Gastroesophageal sphincter (tissue), 4 donors: ENCODE measurements around the gene C22orf15. TPM values are rescaled to one million over a fixed set of nuclear protein-coding genes. Genes with fewer than 3 reads are reported as not detected.
A peak's percentile ranks its signal among the peaks of the same experiment; 100 is the strongest.

ENCODE experiments used
- ATAC-seq: fragments of 150-250 bp; one replicate; pipeline ENCODE4 v1.9.1; 2016; ENCODE audit warnings: mild to moderate bottlenecking, moderate library complexity
- H3K27ac ChIP-seq, 4 donors: fragments of 200-600 bp; sonication (generic) in 3 of 4; 1 replicate in 3 of 4; 2 replicates in 1 of 4; pipeline ENCODE4 v1.5.1; 2016 to 2019
- H3K27me3 ChIP-seq: fragments of 200-600 bp; sonication (generic); one replicate; pipeline ENCODE4 v1.5.1; 2019
- H3K36me3 ChIP-seq, 2 donors: fragments of 200-600 bp; sonication (generic); one replicate each; pipeline ENCODE4 v1.5.1; 2019; ENCODE audit warnings: control low read depth in 1 of 2
- H3K4me1 ChIP-seq, 3 donors: fragments of 200-600 bp; sonication (generic); 1 replicate in 2 of 3; 2 replicates in 1 of 3; pipeline ENCODE4 v1.5.1; 2016 to 2019; ENCODE audit warnings: control low read depth in 2 of 3
- H3K4me3 ChIP-seq, 2 donors: fragments of 200-600 bp; sonication (generic); one replicate each; pipeline ENCODE4 v1.5.1; 2019; ENCODE audit warnings: mild to moderate bottlenecking in 1 of 2, moderate library complexity in 1 of 2
- H3K9me3 ChIP-seq, 3 donors: fragments of 200-600 bp; sonication (generic); one replicate each; pipeline ENCODE4 v1.5.1; 2017 to 2019; ENCODE audit warnings: control low read depth in 2 of 3
- CTCF ChIP-seq, 4 experiments: fragments of 200-600 bp in 2 of 4; fragments of 450-650 bp in 2 of 4; sonication (generic) in 1 of 4; IDR thresholded peaks; one replicate each; pipeline ENCODE4 v1.5.1; 2017 to 2019; ENCODE audit warnings: antibody characterized with exemption in 4 of 4, mild to moderate bottlenecking in 2 of 4, moderate library complexity in 2 of 4
- EP300 ChIP-seq: sonication (generic); formaldehyde crosslinking; IDR thresholded peaks from one replicate; pipeline ENCODE4 v1.6.1; 2017; ENCODE audit warnings: antibody characterized with exemption, mild to moderate bottlenecking
- POLR2A ChIP-seq, 2 donors: fragments of 450-650 bp; IDR thresholded peaks; one replicate each; pipeline ENCODE4 v1.6.1; 2017; ENCODE audit warnings: antibody characterized with exemption in 2 of 2, mild to moderate bottlenecking in 2 of 2, moderate library complexity in 1 of 2
- POLR2AphosphoS5 ChIP-seq: sonication (generic); formaldehyde crosslinking; IDR thresholded peaks from one replicate; pipeline ENCODE4 v1.6.1; 2017; ENCODE audit warnings: antibody characterized with exemption
- WGBS, 2 donors: methylation state at CpG; one replicate each; pipeline ENCODE4 v1.1.5; 2018; ENCODE audit warnings: low coverage in 1 of 2; 5-methylcytosine and 5-hydroxymethylcytosine counted together
- total RNA-seq, 4 donors: library from RNA; depleted of rRNA; stranded (reverse); fragments of >200 nt; gene quantifications; one replicate each; pipeline ENCODE4 v1.1.0, GENCODE V29; 2016

Gene C22orf15
- total RNA-seq, 4 donors from 2014 or later: 0.54 to 0.81 TPM; not detected in 2

GRCh38 chr22:23786261-23786710, 23.5 kb downstream of the C22orf15 start:
- 8 to 24% methylated on average over 4 to 5 of the region's 9 CpGs for WGBS, 2 donors
- H3K36me3 ChIP-seq: peaks cover 0 to 3% of the 10 kb centered on the region in 2 donors
- H3K4me1 ChIP-seq: peaks cover 0 to 54% (median 11%) of the 10 kb centered on the region in 3 donors
- H3K9me3 ChIP-seq: no peaks in the 10 kb centered on the region
- peak overlapping the region in 1 of 2 donors; percentile 97 for H3K4me3 ChIP-seq
- no peaks in the 10 kb centered on the region for H3K27me3 ChIP-seq
- ATAC-seq: no peak
- H3K27ac ChIP-seq: peak overlapping the region; percentile 81 to 100 (median 98)
- peak in 1 of 4 experiments; percentile 17 for TF ChIP-seq CTCF (IDR thresholded peaks at IDR 0.05)
- TF ChIP-seq POLR2AphosphoS5: no peak
- no peak for TF ChIP-seq POLR2A (IDR thresholded peaks at IDR 0.05)

- Histone ChIP-seq H3K27ac (peak within 1 kb of the TSS; percentile 81 to 100 (median 98)), H3K4me3 (peak within 1 kb of the TSS; percentile 54 to 97), H3K36me3 (peaks cover 0 to 7% of the 10 kb centered on the region in 2 donors), H3K9me3 (no peaks in the 10 kb centered on the region), H3K27me3 (no peaks in the 10 kb centered on the region), H3K4me1 (peaks cover 0 to 61% (median 11%) of the 10 kb centered on the region in 3 donors)
- TF ChIP-seq POLR2A (IDR thresholded peaks at IDR 0.05) (peak; percentile 83 to 87), POLR2AphosphoS5 (peak; percentile 44), EP300 (no peak), CTCF (IDR thresholded peaks at IDR 0.05) (peak in 1 of 4 experiments; percentile 2)
- WGBS, 2 donors: 0% methylated on average over 3 of the region's 97 CpGs; no CpG with 5 or more reads in 1 of the 2 donors
- peak; percentile 94 for ATAC-seq
Observed at GRCh38 chr22:23786752-23787599, 24.2 kb downstream of the C22orf15 start, which contains the start of gene SMARCB1. Gene SMARCB1, plus strand, starts transcription at chr22:23786966. Its CDS starts 204 bp downstream, at chr22:23787170.

DNA sequence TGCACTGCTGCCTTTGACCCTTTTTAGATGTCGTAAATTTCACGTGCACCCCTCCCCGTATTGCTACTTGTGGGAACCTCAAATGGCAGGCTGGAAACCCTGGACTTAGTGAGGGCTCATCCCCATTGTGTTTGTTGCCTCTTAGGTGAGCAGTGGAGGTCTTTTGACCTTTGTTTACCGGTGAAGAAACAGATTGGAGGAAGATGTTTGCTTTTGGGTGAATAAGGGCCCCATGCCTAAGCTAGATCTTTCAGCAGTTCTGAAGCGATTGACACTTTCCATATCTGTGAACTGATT, 24.8 kb downstream of the C22orf15 start:
- ATAC-seq: no peak
- H3K4me1 ChIP-seq: peaks cover 0 to 64% (median 11%) of the 10 kb centered on the region in 3 donors
- H3K27ac ChIP-seq: peak overlapping the region in 3 of 4 donors; percentile 96 to 100 (median 99)
- TF ChIP-seq POLR2A (IDR thresholded peaks at IDR 0.05) (no peak), EP300 (no peak), POLR2AphosphoS5 (no peak), CTCF (IDR thresholded peaks at IDR 0.05) (no peak)
- peak overlapping the region; percentile 54 to 97 for H3K4me3 ChIP-seq
- H3K9me3 ChIP-seq: no peaks in the 10 kb centered on the region
- WGBS, 2 donors: 0% methylated on average over 3 of the region's 5 CpGs; no CpG with 5 or more reads in 1 of the 2 donors
- peaks cover 0 to 13% of the 10 kb centered on the region in 2 donors for H3K36me3 ChIP-seq
- H3K27me3 ChIP-seq: no peaks in the 10 kb centered on the region

DNA sequence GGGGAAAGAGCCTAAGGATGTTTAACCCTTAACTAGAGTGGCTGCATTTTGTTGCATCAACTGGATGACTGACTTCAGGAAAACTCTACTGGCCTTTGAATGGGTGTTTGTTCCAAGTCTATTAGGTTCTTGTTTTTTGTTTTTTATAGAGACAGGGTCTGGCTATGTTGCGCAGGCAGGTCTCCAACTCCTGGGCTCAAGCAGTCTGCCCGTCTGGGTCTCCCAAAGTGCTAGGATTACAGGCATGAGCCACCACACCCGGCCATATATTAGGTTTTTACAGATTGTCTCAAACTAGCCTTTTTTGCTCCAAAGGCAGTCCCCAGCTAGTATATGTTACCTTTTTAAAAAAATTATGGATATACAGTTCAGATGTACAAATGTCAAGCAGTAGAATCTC, 25.1 kb downstream of the C22orf15 start:
- no peak for ATAC-seq
- peaks cover 0 to 64% (median 11%) of the 10 kb centered on the region in 3 donors for H3K4me1 ChIP-seq
- peak overlapping the region in 3 of 4 donors; percentile 96 to 100 (median 99) for H3K27ac ChIP-seq
- H3K36me3 ChIP-seq: peaks cover 0 to 17% of the 10 kb centered on the region in 2 donors
- H3K4me3 ChIP-seq: peak overlapping the region; percentile 54 to 97
- H3K27me3 ChIP-seq: no peaks in the 10 kb centered on the region
- TF ChIP-seq POLR2AphosphoS5: no peak
- no peak for TF ChIP-seq POLR2A (IDR thresholded peaks at IDR 0.05)
- TF ChIP-seq CTCF (IDR thresholded peaks at IDR 0.05): no peak
- no peak for TF ChIP-seq EP300
- 31 to 42% methylated on average over 2 to 3 of the region's 3 CpGs for WGBS, 2 donors
- no peaks in the 10 kb centered on the region for H3K9me3 ChIP-seq
